AML-193 (cell line): Measurements from ENCODE around the gene MGLL.

ENCODE experiments used
- DNase-seq, 2 experiments: peaks; one replicate each; lab custom pipeline; 2025; lab: John Stamatoyannopoulos, UW

The MGLL gene

DNA sequence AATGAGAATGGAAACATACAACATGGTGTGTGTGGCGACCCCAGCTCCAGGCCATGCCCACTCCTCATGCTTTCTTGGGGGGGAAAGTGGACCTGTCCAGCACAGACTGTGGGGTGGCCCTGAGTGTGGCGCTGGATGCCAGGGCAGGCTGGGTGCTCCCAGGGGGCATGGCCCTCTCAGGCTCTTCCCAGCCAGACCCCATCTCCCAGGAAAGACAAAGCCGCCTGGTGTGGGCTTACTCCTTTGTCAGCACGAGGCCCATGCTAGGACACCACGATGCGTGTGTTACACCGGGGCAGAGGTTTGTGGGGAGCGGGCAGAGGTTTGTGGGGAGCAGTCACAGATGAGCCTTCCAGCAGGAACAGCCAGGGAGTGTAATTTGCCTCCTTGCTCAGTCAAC is 81.1 kb downstream of the MGLL start:
- DNase-seq = no peak

DNA sequence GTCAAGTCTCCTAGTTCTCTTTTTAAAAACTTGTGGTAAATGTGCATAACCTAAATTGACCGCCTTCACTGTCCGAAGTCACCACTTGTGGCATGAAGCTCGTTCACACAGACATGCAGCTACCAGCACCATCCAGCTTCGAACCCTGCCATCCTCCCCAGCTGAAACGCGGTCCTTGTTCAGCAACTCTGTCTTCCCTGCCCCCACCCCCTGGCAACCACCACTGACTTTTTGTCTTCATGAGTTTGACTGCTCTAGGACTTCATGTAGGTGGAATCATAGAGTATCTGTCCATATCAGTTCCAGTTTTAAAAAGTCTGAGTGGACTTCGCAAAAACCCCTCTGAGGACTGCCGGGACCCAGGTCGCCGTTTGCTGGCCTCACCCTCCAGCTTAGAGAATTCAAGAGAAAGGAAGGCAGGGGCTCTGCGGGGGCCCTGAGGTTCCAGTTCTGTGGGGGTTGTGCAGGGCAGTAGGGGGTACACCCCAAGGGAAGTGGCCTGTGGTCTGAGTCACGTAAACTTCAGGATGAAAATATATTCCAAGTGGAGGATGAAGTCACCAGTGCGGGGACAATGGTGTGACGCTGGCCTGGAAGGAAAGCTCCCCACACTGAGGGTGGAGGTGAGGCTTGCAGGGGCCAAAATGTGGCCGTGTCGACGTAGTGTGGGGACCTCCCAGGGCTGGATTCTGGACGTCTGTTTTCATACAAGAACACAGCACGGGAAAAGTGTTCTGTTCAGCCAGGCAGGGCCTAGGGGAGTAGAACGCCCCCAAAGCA is 82.0 kb downstream of the MGLL start:
- no peak for DNase-seq

DNA sequence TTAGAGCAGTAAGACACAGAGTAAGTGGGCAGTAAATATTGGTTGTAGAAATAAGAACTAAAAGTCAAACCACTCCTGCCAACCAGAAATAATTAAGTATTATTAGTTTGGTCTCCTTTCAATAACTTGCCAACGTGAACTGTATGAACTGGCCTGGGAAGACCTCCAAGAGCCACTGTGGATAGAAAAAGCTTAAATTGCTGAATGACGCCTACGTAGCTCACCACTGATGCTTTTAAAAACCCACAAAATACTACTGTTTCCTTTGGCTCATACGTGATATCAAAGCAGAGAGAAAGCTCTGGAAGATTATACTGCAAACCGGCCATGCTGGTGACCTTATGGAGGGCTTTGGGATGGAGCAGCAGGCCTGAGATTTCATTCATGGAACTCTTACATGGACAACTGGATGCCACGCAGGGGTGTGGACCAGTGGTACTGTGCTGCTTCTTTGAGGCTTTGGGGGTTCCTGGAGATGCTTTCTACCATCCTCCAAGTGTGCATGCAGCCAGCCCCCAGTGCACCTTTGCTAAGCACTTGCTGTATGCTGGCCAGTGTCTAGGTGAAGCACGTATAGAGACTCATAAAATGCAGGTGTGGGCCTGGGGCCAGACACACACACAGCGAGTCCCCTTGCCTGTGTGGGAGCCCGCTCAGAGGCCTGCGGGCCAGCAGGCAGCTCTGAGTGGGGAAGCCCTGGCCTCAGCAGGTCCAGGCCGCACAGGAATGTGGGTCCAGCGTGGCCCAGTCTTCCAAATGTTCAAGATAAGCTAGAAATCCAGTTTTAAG is 82.8 kb downstream of the MGLL start:
- DNase-seq = no peak

DNA sequence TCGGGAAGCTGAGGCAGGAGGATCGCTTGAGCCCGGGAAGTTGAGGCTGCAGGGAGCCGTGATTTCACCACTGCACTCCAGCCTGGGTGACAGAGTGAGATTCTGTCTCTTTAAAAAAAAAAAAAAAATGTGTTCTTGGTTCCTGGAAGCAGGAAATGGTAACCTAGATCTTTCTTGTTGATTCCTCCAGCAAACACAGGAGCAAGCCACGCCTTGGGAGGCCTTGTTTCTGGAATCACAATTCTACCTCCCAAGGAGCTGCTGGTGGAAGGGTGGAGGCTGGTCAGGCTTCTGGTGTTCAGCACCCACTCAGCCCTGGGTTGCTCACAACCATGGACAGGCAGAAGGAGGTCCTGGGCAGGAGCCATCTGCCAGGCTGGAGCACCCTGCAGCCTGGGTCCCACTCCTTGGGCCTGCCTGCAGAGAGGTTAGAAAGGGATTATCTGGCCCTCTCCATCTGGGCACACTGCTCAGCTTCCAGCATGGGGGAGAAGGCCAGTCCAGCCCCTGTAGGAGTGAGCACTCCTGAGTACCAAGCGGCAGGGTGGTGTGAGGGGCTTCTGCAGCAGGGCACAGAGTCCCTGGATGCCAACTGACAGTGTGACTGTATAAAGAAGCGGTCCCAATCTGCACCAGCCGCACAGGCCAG is 84.0 kb downstream of the MGLL start:
- no peak for DNase-seq

DNA sequence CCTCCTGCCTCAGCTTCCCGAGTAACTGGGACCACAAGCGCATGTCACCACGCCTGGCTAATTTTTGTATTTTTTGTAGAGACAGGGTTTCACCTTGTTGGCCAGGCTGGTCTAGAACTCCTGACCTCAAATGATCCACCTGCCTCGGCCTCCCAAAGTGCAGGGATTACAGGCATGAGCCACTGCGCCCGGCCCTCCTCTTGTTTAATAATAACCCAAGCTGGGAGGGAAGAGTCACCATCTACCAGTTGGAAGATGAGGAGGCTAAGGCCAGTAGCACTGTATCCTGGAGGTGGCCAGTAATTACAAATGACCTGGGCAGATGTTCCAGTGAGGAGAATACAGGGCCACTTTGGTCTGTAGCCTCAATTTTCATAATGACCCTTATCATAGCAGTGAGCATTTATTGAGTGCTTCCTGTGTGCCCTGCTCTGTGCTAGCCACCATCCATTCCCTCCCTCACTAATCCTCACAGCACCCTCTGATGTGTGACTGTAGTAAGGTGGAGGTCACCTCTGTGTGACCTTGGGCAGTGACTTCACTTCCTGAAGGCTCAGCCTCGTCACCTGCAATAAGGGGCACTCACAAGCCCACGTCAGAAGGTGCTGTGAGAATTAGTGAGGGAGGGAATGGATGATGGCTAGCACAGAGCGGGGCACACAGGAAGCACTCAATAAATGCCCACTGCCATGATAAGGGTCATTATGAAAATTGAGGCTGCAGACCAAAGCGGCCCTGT is 85.3 kb downstream of the MGLL start:
- no peak for DNase-seq

DNA sequence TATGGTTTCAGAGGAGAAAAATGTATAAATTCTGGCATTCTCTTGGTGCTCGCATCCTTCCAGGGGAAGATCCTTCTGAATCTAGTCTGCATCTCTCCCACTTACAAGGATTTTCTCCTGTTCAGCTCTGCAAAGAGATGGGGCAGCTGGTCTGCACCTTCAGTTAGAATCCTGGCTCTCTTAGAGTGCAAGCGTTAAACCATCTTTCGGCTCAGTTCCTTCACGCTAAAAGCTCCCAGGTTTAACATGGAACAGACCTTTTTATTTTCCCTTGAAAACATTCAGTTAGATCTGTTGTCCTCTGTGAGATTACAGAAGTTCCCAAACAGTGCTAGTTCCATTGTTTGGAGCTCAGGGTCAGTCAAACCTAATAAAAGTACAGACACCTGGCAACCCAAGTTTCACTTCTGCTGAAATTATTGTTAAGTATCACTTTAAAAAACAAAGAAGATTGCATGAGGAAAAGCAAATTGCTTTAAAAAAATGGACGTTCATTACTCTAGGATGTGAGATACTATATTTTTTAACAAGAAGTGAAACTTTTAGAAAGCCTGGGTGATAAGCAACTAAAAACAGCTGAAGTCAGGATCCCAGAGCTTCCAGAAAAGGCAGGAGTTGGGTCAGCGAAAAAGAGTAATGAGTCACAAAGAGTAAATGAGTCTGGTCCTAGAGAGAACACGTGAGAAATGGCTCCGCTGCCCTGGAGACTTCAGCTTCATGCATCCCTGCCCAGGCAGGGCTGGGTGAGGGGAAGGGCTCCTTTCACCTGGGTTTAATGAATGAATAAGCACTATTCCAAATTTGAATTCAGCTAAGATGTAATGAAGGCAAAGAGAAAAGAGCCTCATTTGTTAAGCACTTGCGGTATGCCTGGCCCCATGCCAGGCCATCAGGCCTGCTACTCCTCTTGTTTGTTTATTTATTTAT is 86.3 kb downstream of the MGLL start:
- DNase-seq = no peak

DNA sequence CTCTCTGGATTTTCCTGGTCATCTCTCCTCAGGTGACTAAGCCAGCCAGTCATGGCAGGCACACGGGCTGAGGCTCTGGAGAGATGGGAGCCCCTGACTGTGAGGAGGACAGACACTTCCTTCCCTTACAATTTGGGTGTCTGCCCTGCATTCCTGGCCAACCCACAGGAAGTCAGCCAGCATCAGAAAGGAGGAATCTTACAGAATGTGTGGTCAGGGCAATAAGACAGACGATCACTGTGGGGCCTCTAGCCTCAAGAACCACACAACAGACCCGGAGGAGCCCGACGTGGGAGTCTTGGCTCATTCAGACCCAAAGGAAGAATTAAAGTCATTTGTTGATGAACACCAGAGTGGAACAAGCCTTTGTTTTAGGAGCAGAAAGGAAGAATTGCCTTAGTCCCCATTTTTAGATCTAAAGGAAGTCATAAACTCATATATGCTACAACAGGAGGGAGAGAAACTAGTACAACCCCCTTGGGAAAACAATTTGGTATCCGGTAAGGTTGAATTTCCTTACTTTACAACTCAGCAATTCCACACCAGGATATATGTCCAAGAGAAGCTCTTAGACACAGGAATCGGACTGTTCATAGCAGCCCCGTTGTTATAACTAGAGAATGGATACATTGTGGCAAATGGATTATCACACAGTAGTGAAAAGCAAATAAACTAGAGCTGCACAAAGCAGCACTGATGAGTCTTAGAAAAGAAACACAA is 87.4 kb downstream of the MGLL start:
- DNase-seq = peak; percentile 56 to 57

DNA sequence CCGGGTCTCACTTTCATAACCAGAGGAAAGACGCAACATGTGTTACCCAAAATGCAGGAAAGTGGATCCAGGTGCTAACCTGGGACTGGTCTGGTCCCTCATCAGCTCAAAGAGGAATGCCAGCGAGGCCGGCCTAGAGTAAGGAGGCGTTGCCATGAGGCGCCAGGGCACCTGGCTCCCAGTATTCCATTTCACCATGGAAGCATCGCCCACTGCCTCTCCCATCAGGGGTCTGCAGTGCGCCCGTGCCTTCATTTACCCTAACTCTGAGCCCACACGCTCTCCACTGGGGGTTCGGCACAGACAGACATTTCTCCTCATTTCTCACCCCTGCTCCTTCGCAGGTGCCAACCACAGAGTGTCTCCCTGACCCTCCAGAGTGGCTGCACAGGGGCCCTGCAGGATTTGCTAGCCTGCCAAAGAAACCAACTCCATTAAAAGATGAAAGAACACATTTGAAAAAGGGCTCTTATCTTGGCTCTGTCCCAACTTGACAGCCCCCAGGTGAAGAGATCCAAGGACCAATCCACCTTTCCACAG is 88.1 kb downstream of the MGLL start:
- DNase-seq = no peak

DNA sequence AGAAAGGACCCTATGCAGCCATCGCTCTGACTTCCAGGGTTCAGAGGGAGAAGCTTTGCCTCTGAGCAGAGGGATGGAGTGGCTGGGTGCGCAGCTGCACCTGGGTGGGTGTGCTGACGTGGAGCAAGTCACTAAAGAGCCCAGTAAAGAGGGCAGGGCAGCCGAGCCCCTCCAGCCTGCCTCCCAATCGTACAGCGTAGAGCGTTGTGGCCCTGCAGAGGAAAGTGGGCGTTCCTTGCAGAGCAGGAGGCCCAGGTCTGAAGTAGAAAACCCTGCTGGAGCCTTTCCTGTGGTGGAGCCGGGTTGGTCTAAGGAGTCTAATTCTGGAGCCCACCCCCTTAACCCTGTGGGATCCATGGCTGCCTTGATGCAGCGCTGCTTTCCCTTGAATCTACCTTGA is 88.5 kb downstream of the MGLL start:
- no peak for DNase-seq

DNA sequence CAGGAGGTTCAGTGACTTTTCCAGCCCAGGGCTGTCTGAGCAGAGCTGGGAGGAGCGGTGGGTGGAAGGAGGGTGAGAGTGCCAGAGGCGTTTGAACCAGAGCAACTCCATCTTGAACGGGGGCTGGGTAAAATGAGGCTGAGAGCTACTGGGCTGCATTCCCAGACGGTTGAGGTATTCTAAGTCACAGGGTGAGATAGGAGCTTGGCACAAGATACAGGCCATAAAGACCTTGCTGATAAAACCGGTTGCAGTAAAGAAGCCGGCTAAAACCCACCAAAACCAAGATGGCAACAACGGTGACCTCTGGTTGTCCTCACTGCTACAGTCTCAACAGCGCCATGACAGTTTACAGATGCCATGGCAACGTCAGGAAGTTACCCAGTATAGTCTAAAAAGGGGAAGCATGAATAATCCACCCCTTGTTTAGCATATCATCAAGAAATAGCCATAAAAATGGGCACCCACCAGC is 89.4 kb downstream of the MGLL start:
- DNase-seq = peak; percentile 5 to 10

DNA sequence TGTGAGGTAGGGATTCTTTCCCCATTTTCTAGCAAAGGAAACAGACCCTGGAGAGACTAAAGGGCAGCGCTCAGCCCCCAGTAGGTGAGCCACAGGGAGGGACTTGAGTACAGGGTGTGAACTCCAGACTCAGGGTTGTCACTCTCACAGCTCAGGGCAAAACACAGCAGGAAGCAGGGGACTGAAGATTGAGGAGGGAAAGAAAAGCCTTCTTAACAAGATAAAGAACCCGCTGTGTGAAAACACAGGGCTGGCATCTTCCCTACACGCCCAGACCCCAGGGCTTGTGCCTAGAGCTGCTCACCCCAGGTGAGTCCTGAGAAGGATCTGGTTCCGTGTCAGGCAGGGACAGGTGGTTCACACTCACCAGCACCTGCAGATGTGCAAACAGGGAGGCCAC is 90.0 kb downstream of the MGLL start:
- no peak for DNase-seq

DNA sequence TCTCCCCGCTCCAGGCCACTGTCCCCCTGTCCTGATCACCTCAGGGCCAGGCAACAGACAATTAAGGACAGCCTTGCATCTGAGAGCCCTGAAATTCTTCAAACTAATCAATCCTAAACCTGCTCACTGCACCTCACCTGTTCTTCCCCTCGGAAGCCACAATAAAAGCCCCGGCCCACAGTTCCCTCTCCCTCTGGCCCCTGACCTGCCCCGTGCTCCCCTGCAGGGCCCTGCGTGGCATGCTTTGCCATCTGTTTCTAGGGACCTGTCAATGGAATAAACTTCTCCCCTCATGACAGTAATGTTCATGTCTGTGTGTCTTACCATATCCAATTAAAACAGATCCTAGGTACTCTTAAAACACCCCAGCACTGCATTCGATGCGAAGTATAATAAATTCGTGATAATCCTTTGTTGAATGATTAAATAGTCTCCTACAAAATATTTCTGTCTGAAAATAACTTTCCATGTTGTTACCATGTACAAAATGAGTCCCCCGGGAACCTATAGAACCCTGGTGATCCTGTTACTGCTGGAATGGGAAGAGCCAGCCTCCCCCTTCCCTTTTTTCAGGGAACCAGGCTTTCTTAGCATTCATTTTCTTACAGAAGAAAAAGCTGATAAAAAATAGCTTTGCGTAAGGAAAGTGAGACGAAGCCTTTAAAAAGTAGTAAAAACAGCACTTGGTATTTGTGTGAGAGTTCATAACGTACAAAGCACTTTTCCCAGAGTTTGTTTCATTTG is 90.6 kb downstream of the MGLL start:
- DNase-seq = no peak

DNA sequence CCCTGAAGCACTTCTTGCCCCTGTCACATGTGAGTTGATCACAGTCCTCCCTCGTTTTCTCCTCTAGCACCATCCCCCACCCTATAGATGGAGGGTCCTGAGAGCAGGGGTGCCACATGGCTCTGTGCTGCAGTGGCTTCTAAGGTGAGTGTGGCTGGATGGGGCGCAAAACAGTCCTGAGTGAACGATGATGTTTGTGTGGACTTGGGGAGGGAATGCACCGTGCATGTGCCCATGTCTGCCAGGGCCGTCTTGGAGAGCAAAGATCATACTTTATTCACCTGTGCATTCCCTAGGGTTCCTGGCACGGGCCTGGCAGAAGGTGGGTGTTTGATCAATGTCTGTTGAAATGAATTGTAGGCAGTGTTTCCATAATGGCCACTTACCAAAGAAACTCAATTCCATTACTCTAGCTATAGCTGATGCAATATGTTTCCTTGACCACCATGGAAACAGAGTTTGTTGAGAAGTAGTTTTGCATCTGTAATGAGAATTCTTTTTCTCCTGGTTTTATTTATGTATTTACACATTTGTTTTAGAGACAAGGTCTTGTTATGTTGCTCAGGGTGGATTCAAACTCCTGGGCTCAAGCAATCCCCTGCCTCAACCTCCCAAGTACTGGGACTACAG is 91.5 kb downstream of the MGLL start:
- DNase-seq = peak in 1 of 2 experiments; percentile 43

DNA sequence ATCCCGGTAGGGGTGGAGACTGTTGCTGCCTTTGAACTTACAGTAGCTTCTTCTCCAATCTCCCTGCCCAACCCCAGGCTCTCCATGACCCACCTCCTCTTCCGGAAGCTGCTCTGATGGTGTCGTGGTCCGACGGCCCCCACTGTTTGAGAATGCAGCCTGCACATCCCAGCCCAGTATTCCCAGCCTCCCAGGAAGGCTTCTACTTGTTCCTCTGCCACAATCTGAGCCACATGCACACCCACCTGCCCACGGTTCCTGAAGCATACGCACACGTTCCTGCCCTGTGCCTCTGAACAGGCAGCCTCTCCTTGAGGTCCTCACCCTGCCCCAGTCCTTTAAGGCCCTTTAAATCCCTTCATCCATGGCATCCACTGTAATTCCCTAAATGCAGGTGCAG is 92.1 kb downstream of the MGLL start:
- DNase-seq = no peak

DNA sequence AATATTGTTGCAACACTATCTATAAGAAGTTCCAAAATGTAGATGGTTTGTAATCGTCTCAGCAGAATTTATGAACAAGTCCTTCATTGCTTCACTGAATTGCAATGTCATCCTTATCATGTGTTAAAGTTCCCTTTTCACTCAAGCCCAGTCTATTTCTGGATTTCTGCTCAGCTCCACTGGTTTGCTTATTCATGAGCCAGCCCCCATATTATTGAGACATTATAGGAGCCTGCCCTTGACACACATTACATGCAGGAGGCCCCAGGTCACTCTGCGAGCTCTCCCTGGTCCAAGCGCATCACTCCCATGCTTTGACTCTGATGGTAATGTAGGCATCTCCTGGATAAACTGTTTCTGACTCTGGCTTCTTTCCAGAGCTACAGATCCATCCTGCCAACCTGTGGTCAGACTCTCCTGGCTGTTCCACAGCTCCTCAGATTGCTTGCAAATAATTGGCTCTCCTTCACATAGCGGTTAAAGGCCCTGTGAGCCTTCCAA is 92.7 kb downstream of the MGLL start:
- peak; percentile 98 to 100 for DNase-seq

DNA sequence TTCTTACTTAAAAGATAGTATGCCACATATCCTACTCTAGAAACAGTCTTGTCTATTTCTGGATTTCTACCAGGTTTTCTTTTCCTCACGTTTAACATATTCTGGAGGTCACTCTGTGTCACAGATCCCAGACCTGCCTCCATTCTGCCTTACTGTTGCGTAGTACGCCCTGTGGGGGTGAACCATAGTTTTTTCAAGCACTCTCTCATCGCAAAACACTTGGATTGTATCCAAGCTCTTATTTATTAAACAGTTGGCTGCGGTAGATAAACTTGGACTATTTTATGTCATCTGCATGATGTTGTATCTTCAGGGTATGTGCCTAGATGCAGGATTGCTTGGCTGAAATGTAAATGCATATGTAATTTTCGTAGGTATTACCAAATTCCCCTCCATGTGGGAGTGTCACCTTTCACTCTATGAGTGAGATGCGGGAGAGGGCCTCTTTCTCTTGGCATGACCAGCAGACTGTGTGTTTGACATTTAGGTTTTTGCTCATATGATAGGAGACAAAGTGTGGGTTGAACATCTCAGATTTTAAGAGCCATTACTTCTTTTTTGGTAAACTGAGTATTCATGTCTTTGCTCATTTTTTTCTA is 93.8 kb downstream of the MGLL start:
- DNase-seq = no peak

DNA sequence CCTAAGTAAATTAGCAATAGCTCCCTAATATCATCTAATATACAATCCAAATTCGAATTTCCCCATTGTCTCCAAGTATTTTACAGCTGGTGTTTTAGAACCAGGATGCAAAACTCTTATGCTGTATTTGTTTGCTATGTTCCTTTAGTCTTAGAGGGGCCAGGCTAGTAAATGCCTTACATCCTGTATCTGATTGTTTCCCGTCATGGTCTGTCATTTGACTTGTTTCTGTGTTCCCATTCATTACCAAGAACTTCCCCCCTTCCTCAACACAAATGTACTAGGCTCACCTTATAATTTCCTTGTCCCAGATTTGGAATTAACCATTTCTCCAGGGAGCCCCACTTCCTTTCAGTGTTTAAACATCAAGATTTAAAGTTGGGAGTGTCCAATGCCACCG is 95.4 kb downstream of the MGLL start:
- DNase-seq = no peak

DNA sequence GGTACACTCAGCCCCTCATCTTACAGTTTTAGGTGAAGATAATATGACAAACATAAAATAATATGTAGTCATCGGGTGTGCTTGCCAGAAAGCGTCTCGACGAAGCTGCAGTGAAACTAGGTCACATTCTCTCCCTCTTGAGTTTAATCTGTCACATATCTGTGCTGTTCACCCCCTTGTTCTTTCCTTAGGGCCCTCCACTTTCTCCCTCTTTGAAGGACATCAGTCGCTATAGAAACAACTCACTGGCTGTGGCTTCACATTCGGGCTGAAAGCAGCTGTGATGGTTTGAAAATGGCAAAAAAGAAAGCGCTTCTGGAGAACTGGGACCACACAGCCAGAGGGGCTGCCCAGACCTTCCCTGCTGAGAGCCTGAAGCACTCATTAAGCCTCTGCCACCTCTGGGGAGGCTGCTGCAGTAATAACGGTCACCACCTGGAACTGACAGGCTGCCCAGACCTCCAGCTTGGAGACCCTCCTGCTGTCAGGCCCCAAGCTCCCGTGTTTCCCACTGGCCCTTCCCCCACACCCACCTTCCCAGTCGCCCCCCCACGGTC is 99.2 kb downstream of the MGLL start:
- DNase-seq = no peak
